Sigmoid colon (tissue), 4 donors: ENCODE data around the gene KRTAP9-6.

Source experiments
- CTCF ChIP-seq, 4 experiments: fragments of 450-650 bp in 3 of 4; fragments of 200-600 bp in 1 of 4; IDR thresholded peaks; one replicate each; pipeline ENCODE4 v1.5.1; 2016 to 2019; ENCODE audit warnings: antibody characterized with exemption in 4 of 4, mild to moderate bottlenecking in 3 of 4, moderate library complexity in 2 of 4
- EP300 ChIP-seq, 4 donors: sonication (generic); formaldehyde crosslinking; IDR thresholded peaks; one replicate each; pipeline ENCODE4 v1.6.1; 2017; ENCODE audit warnings: antibody characterized with exemption in 4 of 4
- POLR2A ChIP-seq, 2 donors: fragments of 450-650 bp; IDR thresholded peaks; one replicate each; pipeline ENCODE4 v1.6.1; 2016; ENCODE audit warnings: antibody characterized with exemption in 2 of 2, mild to moderate bottlenecking in 2 of 2, moderate library complexity in 2 of 2

DNA sequence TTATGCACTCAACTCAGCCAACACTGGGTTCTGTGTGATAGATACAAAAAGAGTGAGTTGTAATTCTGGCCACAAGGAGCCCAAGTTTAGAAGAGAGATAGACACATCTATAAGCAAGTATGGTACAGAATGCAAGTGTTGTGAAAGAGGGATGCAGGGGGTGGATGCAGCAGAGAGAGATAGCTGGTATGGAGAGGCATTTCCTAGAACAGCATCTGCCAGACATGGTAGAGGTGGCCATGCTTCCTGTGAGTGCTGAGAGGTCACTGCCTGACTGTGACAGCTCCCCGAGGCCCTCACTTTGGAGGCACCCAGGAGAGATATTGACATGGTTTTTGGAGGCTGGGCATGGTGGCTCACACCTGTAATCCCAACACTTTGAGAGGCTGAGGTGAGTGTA lies 45.9 kb downstream of the KRTAP9-6 start:
- TF ChIP-seq CTCF (IDR thresholded peaks at IDR 0.05) = no peak
- no peak for TF ChIP-seq EP300 (IDR thresholded peaks at IDR 0.05)
- TF ChIP-seq POLR2A (IDR thresholded peaks at IDR 0.05) = no peak
